ENCODE data around the gene ERMN. TPM values are rescaled to one million over a fixed set of nuclear protein-coding genes. Genes with fewer than 3 reads are reported as not detected.
A peak's percentile ranks its signal among the peaks of the same experiment; 100 is the strongest.

Gene ERMN
- total RNA-seq, 2 experiments from 2014 or later, result 1.0 to 1.8 TPM

DNA sequence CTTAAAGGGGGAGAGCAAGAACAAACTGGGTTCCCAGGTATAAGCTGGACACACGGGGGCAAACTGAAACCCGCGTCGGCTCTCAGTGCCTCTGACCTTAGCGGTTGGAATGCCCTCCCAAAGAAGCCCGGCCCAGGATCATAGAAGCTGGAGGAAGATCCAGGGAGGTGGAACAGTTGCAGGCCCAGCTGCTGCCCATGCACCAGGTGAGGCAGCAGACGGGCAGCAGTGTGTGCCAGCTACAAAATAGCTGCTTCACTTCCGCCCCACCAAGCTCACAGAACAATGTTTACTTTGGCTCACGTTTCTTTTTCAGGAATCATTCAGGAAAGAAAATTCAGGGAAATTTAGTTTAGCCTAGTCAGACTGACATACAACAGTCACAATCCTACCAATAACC, 3.9 kb upstream of the ERMN start:
- no peak overlapping the region for H3K4me3 Mint-ChIP-seq
- H3K9me3 Mint-ChIP-seq (ENCODE audit: low read depth), result no peaks in the 10 kb centered on the region
- intact Hi-C loops (cut with DNase I, micrococcal nuclease), result loop anchor here in 1 of 2 experiments (5.0 kb wide), 1 partner anchor 163 kb away; no protein-coding TSS in a partner anchor
- POLR2A ChIA-PET, result interaction anchor here (0.7 to 1.6 kb wide), 3 partner anchors 69 to 111 kb away, joined by 3 to 7 read pairs (median 4); no protein-coding TSS in a partner anchor
- CTCF ChIA-PET, result interaction anchor here (0.8 to 12.4 kb wide), 17 partner anchors 10 to 264 kb away, joined by 3 to 189 read pairs (median 4); no protein-coding TSS in a partner anchor
- H3K36me3 Mint-ChIP-seq (ENCODE audit: low read depth), result no peaks in the 10 kb centered on the region
- no peaks in the 10 kb centered on the region for H3K27me3 Mint-ChIP-seq
- peaks cover 77% of the 10 kb centered on the region for H3K4me1 Mint-ChIP-seq
- DNase-seq (no peak), ATAC-seq (no peak)
- no peak overlapping the region for H3K27ac Mint-ChIP-seq

DNA sequence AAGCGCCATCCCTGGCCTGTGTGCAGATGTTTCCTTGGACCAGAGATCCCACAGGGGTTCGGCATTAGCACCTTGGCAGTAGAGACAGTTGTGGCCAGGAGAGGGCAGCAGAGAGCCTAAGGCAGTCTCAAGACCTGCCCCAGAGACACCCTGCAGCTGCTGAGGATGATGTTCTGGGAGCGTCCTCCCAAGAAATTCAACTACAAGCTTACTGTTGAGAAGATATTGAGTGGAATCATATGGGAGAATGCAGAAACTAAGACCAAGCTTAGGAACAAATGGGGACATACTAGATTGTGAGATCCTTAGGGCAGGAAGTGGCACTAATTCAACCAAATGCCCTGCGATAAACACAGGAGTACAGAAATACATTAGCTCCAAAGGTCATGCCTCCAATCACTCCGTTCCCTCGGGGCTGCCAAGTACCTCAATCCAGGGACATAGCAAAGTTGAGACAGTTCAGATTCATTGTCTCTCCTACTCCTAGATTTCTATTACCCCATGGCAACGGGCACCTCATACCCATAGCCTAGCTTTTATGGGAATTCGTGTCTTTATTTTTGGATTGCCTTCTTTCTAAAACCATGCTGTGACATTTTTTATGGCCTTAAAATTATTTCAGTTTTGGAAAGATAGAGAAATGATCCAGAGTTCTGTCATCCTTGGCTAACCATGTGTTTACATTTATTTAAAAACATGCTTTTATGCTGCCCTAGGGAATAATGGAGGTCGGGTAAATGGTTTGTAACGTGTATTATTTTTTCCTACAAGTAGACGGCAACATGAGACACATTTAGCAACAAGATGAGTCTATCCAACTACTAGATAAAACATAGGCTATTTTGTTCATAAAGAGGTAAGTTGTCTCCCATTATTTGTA, 2.2 kb upstream of the ERMN start:
- Mint-ChIP-seq H3K4me3 (peak overlapping the region; percentile 29), H3K27ac (peak overlapping the region; percentile 72), H3K9me3 (ENCODE audit: low read depth) (no peaks in the 10 kb centered on the region), H3K36me3 (ENCODE audit: low read depth) (peaks cover 3% of the 10 kb centered on the region), H3K27me3 (no peaks in the 10 kb centered on the region), H3K4me1 (peaks cover 61% of the 10 kb centered on the region)
- intact Hi-C loops (cut with DNase I, micrococcal nuclease), result loop anchor here (1.0 to 5.0 kb wide), 5 partner anchors 15 to 165 kb away; no protein-coding TSS in a partner anchor
- POLR2A ChIA-PET, result interaction anchor here (0.5 to 3.3 kb wide), 5 partner anchors 85 to 143 kb away, joined by 3 to 16 read pairs (median 4); no protein-coding TSS in a partner anchor
- ATAC-seq, result peak; percentile 91
- CTCF ChIA-PET, result interaction anchor here (0.6 to 12.4 kb wide), 53 partner anchors 9 to 549 kb away, joined by 3 to 189 read pairs (median 6); partner anchors contain the start of gene ACVR1C
- DNase-seq, result peak; percentile 95

DNA sequence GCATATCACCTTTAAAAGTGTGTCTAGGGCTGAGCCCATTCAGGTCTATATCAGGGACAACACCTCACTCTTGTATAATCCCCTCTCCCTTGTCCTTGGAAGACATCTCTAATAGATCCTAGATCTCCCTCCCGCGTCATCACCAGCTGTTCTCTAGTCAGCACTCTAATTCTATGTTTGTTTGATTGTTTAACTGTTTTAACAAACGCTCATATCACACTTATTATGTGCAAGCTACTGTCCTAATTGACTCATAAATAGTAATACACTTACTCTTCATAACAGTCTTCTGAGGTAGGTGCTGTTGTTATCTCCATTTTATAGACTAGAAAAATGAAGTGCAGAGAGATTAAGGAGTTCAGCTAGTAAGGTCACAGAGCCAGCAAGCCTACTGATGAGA, 1.6 kb upstream of the ERMN start:
- intact Hi-C loops (cut with DNase I, micrococcal nuclease), result loop anchor here (1.0 to 5.0 kb wide), 5 partner anchors 14 to 166 kb away; no protein-coding TSS in a partner anchor
- ATAC-seq (peak; percentile 47), DNase-seq (no peak)
- peak overlapping the region; percentile 29 for H3K4me3 Mint-ChIP-seq
- ChIA-PET CTCF (interaction anchor here (0.6 to 12.4 kb wide), 50 partner anchors 9 to 550 kb away, joined by 3 to 189 read pairs (median 6); partner anchors contain the start of gene ACVR1C), POLR2A (interaction anchor here (1.0 to 3.3 kb wide), 3 partner anchors 86 to 112 kb away, joined by 4 to 16 read pairs (median 6); no protein-coding TSS in a partner anchor)
- H3K36me3 Mint-ChIP-seq (ENCODE audit: low read depth), result peaks cover 3% of the 10 kb centered on the region
- no peaks in the 10 kb centered on the region for H3K27me3 Mint-ChIP-seq
- H3K4me1 Mint-ChIP-seq, result peaks cover 59% of the 10 kb centered on the region
- H3K27ac Mint-ChIP-seq, result peak overlapping the region; percentile 72
- H3K9me3 Mint-ChIP-seq (ENCODE audit: low read depth), result no peaks in the 10 kb centered on the region

DNA sequence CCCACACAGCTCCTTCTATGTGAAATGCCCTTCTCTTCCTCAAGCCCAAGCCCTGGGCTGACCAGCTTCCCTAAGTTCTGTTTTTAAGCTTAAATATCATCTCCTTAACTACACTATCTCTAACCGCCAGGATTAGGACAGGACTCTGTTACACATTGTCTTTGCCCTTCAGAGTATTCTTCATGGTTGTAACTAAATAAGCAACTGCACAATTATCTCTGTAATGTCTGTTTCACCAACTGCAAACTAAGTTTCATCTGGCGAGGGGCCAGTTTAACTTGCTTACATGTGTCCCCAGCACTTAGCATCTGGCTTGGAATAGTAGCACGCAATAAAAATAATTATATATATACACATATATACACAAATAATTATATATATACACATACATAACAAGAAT, 1.1 kb upstream of the ERMN start:
- ChIA-PET POLR2A (interaction anchor here (0.9 to 3.3 kb wide), 3 partner anchors 78 to 113 kb away, joined by 3 to 16 read pairs (median 4); no protein-coding TSS in a partner anchor), CTCF (interaction anchor here (0.8 to 12.4 kb wide), 39 partner anchors 9 to 550 kb away, joined by 3 to 189 read pairs (median 7); no protein-coding TSS in a partner anchor)
- ATAC-seq, result no peak
- Mint-ChIP-seq H3K9me3 (ENCODE audit: low read depth) (no peaks in the 10 kb centered on the region), H3K36me3 (ENCODE audit: low read depth) (peaks cover 3% of the 10 kb centered on the region), H3K27ac (no peak overlapping the region), H3K4me3 (no peak overlapping the region), H3K27me3 (no peaks in the 10 kb centered on the region), H3K4me1 (peaks cover 57% of the 10 kb centered on the region)
- DNase-seq, result no peak
- intact Hi-C loops (cut with DNase I, micrococcal nuclease), result loop anchor here (1.0 to 5.0 kb wide), 5 partner anchors 14 to 166 kb away; no protein-coding TSS in a partner anchor

DNA sequence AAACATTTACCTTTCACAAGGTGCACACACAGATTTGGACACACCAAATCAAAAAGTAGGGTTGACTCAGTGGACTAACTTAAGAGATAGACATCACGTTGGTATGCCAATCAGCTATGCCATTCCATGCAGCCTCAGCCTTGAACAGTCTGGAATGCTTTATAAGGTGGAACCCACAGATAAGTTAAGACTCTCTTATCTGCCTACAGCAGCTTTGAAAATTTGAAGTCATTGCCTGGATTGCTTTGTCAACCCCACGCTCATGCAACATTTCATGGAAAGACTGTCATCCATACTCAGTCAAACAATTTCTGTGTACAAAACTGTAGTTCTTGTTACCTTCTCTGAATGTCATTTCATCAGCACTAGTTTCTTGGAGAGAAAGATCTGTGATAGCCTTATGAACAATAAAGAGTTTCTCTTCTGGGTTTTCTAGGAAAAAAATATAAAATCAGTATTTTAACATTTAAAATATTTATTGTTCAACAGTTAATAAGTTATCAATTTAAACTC, 1.2 kb downstream of the ERMN start:
- H3K27ac Mint-ChIP-seq, result no peak overlapping the region
- POLR2A ChIA-PET, result interaction anchor here (0.7 kb wide), 1 partner anchor 113 kb away, joined by 10 read pairs; no protein-coding TSS in a partner anchor
- H3K36me3 Mint-ChIP-seq (ENCODE audit: low read depth), result peaks cover 11% of the 10 kb centered on the region
- no peak for DNase-seq
- no peak overlapping the region for H3K4me3 Mint-ChIP-seq
- ATAC-seq, result no peak
- CTCF ChIA-PET, result interaction anchor here (0.6 to 12.4 kb wide), 4 partner anchors 13 to 167 kb away, joined by 3 to 189 read pairs (median 48); no protein-coding TSS in a partner anchor
- H3K9me3 Mint-ChIP-seq (ENCODE audit: low read depth), result no peaks in the 10 kb centered on the region
- intact Hi-C loops (cut with DNase I, micrococcal nuclease), result no loop called here
- H3K4me1 Mint-ChIP-seq, result peaks cover 39% of the 10 kb centered on the region
- H3K27me3 Mint-ChIP-seq, result no peaks in the 10 kb centered on the region

DNA sequence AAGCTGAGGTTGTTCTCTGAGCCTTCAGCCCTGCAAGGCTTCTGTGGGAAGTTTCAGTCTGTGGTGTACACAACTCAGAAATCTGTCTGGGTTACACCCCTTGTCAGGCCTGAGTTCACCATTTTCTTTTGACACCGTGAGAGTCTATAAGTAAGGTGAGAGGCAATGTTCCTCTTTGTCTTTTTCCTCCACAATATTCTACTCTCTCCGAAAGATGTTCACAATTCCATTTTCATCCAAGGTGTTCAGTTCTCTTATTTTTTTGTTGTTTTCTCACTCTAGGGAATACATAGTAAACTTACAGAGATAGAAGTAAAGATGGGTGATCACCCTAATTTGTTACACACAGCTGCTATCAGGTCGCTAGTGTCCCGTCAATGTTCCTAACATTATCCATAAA, 3.2 kb downstream of the ERMN start:
- POLR2A ChIA-PET, result no interaction called here

DNA sequence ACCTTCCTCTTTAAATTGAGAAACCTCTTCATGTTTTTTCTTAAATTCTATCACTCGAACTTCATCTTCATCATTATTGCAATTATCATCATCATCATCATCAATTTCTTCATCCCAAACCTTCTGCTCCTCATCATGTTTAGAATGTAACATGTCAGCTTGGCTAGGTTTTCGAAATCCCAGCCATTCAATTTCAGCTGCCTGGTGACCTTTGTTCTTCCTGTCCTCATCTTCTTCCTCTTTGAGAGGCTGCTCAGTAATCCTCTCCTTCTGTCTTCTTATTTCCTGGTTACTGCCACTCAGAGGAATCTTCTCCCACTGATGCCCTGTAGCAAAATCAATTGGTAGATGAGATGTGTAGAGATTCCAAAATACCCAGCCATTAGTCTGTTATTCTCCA, 4.2 kb downstream of the ERMN start:
- no peaks in the 10 kb centered on the region for H3K27me3 Mint-ChIP-seq
- ATAC-seq (no peak), DNase-seq (no peak)
- H3K9me3 Mint-ChIP-seq (ENCODE audit: low read depth), result peaks cover 4% of the 10 kb centered on the region
- intact Hi-C loops (cut with DNase I, micrococcal nuclease), result no loop called here
- H3K4me3 Mint-ChIP-seq, result no peak overlapping the region
- H3K27ac Mint-ChIP-seq, result no peak overlapping the region
- H3K36me3 Mint-ChIP-seq (ENCODE audit: low read depth), result peaks cover 11% of the 10 kb centered on the region
- ChIA-PET POLR2A (no interaction called here), CTCF (interaction anchor here (1.0 to 7.2 kb wide), 4 partner anchors 14 to 111 kb away, joined by 3 to 91 read pairs (median 4); no protein-coding TSS in a partner anchor)
- peaks cover 18% of the 10 kb centered on the region for H3K4me1 Mint-ChIP-seq

More for the DNA sequence above, 3.2 kb downstream of the ERMN start:
- Mint-ChIP-seq H3K27ac (no peak overlapping the region), H3K9me3 (ENCODE audit: low read depth) (peaks cover 4% of the 10 kb centered on the region), H3K4me1 (peaks cover 25% of the 10 kb centered on the region), H3K4me3 (no peak overlapping the region), H3K36me3 (ENCODE audit: low read depth) (peaks cover 11% of the 10 kb centered on the region), H3K27me3 (no peaks in the 10 kb centered on the region)
- intact Hi-C loops (cut with DNase I, micrococcal nuclease), result no loop called here
- no peak for ATAC-seq
- CTCF ChIA-PET, result interaction anchor here (0.5 to 12.4 kb wide), 4 partner anchors 15 to 556 kb away, joined by 3 to 189 read pairs (median 47); no protein-coding TSS in a partner anchor
- no peak for DNase-seq

DNA sequence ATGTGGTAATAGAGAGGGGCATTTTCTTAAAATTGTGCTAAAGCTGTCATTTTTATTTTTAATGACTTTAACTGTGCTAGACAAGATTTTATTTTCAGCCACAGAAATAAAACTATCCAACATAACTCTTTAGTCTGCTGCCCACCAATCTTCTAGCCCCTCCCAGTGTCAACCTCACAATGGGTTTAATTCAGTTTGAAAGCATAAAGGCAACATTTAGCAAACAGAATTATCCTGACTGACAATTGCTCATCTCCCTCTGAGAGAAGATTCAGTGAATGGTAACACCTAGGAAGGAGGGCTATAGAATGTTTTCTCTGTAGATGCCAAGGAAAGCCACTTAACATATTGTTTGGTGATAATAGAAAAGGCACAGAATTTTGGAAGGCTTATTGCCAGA, 5.2 kb downstream of the ERMN start:
- Mint-ChIP-seq H3K27ac (no peak overlapping the region), H3K9me3 (ENCODE audit: low read depth) (peaks cover 4% of the 10 kb centered on the region), H3K36me3 (ENCODE audit: low read depth) (peaks cover 11% of the 10 kb centered on the region), H3K4me1 (peaks cover 21% of the 10 kb centered on the region), H3K4me3 (no peak overlapping the region), H3K27me3 (no peaks in the 10 kb centered on the region)
- ATAC-seq (no peak), DNase-seq (no peak)
- ChIA-PET CTCF (interaction anchor here (0.6 to 5.4 kb wide), 7 partner anchors 9 to 572 kb away, joined by 3 to 28 read pairs (median 4); no protein-coding TSS in a partner anchor), POLR2A (no interaction called here)
- intact Hi-C loops (cut with DNase I, micrococcal nuclease), result no loop called here

DNA sequence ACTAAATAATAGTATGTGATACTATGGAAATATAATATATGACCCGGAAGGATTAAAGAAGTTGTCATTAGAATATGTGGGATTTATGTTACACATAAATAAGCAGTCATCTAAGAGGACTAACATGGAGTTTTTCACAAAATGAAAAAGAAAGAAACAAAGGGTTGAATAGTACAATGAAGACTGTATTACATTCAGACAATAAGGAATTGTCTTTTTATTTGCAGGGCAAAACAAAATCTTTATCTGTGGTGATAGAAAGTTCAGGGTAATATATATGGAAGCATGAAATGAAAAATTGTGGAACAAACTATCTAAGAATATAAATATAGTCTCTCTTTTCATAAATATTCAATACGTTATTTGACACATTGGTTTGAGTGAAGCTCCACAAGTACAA, 5.8 kb downstream of the ERMN start:
- peaks cover 11% of the 10 kb centered on the region for H3K36me3 Mint-ChIP-seq (ENCODE audit: low read depth)
- no peak for DNase-seq
- peaks cover 4% of the 10 kb centered on the region for H3K9me3 Mint-ChIP-seq (ENCODE audit: low read depth)
- H3K4me1 Mint-ChIP-seq, result peaks cover 25% of the 10 kb centered on the region
- intact Hi-C loops (cut with DNase I, micrococcal nuclease), result no loop called here
- ChIA-PET POLR2A (no interaction called here), CTCF (interaction anchor here (0.6 to 5.4 kb wide), 4 partner anchors 10 to 573 kb away, joined by 3 to 28 read pairs (median 10); no protein-coding TSS in a partner anchor)
- H3K27me3 Mint-ChIP-seq, result no peaks in the 10 kb centered on the region
- no peak overlapping the region for H3K4me3 Mint-ChIP-seq
- no peak overlapping the region for H3K27ac Mint-ChIP-seq
- no peak for ATAC-seq

DNA sequence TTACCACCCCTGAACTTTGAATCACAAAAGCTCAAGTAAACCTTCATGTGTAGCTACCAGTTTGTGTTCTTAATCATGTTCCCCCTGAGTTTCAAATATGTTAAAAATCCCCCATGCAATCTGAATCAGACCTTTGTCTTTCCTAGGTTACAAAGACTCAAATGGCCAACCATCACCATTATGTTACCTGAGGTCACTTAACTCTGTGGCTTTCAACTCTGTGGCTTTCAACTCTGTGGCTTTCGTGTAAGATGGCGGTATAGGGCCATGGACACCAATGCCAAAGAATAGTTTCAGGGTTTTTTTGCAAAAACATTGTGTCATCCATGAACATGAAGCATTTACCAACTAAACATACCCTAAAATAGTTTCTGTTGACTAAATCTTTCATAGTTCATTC, 6.7 kb downstream of the ERMN start:
- Mint-ChIP-seq H3K27ac (no peak overlapping the region), H3K36me3 (ENCODE audit: low read depth) (peaks cover 11% of the 10 kb centered on the region), H3K4me3 (no peak overlapping the region), H3K4me1 (peaks cover 30% of the 10 kb centered on the region), H3K27me3 (no peaks in the 10 kb centered on the region), H3K9me3 (ENCODE audit: low read depth) (peaks cover 4% of the 10 kb centered on the region)
- intact Hi-C loops (cut with DNase I, micrococcal nuclease), result no loop called here
- ChIA-PET POLR2A (interaction anchor here (0.5 kb wide), 1 partner anchor 109 kb away, joined by 3 read pairs; no protein-coding TSS in a partner anchor), CTCF (interaction anchor here (1.6 to 5.4 kb wide), 5 partner anchors 9 to 17 kb away, joined by 9 to 28 read pairs (median 24); no protein-coding TSS in a partner anchor)
- ATAC-seq (no peak), DNase-seq (no peak)

DNA sequence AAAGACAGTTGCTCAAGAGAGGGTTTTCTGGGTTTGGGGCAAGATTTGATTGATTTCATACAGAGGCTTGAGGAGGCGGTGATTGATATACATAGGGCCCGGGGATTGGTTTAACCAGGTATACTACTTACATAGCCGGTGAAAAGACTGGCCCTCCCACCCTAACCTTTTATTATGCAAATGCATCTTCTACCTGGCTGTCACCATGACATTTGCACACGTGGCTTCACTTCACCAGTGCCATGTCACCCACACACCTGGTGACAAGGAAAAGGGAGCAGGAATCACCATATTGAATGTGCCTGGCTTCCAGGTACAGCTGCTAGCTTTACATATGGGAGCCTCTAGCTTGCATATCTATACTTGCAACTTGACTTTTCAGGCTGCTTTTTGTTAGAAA, 9.7 kb downstream of the ERMN start:
- ATAC-seq (no peak), DNase-seq (no peak)
- ChIA-PET CTCF (interaction anchor here (2.7 to 5.4 kb wide), 4 partner anchors 9 to 20 kb away, joined by 14 to 28 read pairs (median 26); no protein-coding TSS in a partner anchor), POLR2A (interaction anchor here (0.6 kb wide), 1 partner anchor 42 kb away, joined by 4 read pairs; no protein-coding TSS in a partner anchor)
- Mint-ChIP-seq H3K4me3 (no peak overlapping the region), H3K27ac (no peak overlapping the region), H3K27me3 (no peaks in the 10 kb centered on the region), H3K4me1 (peaks cover 44% of the 10 kb centered on the region), H3K36me3 (ENCODE audit: low read depth) (peaks cover 3% of the 10 kb centered on the region), H3K9me3 (ENCODE audit: low read depth) (peaks cover 4% of the 10 kb centered on the region)
- intact Hi-C loops (cut with DNase I, micrococcal nuclease), result no loop called here
